WERI-Rb-1 (cell line): ENCODE data around the gene METRN.
"Not testable (repeated sequence)": the region's sequence is repeated elsewhere in the genome, so short reads cannot be mapped to it uniquely, and the experiment has no call there.

Experiments
- DNase-seq: peaks from one replicate; pipeline ENCODE4 v3.0.0-alpha.2; 2020
- H3K27ac ChIP-seq: fragments of 250-450 bp; sonication (Bioruptor Pico); 2 replicates; pipeline ENCODE4 v1.5.1; 2020; ENCODE audit warnings: mild to moderate bottlenecking, moderate library complexity
- H3K27me3 ChIP-seq: fragments of 250-450 bp; sonication (Bioruptor Pico); 2 replicates; pipeline ENCODE4 v1.5.1; 2021; ENCODE audit warnings: mild to moderate bottlenecking, low read depth, moderate library complexity; ENCODE audit not compliant: insufficient read depth, severe bottlenecking
- H3K36me3 ChIP-seq: fragments of 250-450 bp; sonication (Bioruptor Pico); 2 replicates; pipeline ENCODE4 v1.5.1; 2020; ENCODE audit warnings: mild to moderate bottlenecking, moderate library complexity
- H3K4me3 ChIP-seq: 2 replicates; pipeline ENCODE4 v1.5.1; 2011; ENCODE audit warnings: low read depth, mild to moderate bottlenecking, control low read depth, low read length
- H3K9me3 ChIP-seq: fragments of 250-450 bp; sonication (Bioruptor Pico); 2 replicates; pipeline ENCODE4 v1.5.1; 2021; ENCODE audit warnings: mild to moderate bottlenecking, moderate library complexity; ENCODE audit not compliant: severe bottlenecking
- CTCF ChIP-seq: IDR thresholded peaks from 2 replicates; pipeline ENCODE4 v1.5.1; 2011; ENCODE audit warnings: low read depth, mild to moderate bottlenecking, control low read depth, inconsistent platforms, low read length

The METRN gene

GRCh38 chr16:740459-740763 lies 25.5 kb downstream of the METRN start:
- Histone ChIP-seq H3K27ac (peak overlapping the region; percentile 69), H3K9me3 (no peaks in the 10 kb centered on the region), H3K27me3 (no peaks in the 10 kb centered on the region), H3K36me3 (peaks cover 25% of the 10 kb centered on the region), H3K4me3 (peak overlapping the region; percentile 95)
- no peak for TF ChIP-seq CTCF
- no peak for DNase-seq

GRCh38 chr16:740764-741505 lies 26.0 kb downstream of the METRN start, which contains the start of gene CIAO3:
Gene CIAO3 (minus strand): TSS chr16:740997. CDS start chr16:740985, 12 bp downstream.
- no peaks in the 10 kb centered on the region for H3K9me3 ChIP-seq
- TF ChIP-seq CTCF, result peak; percentile 92
- peak; percentile 89 for DNase-seq
- H3K27me3 ChIP-seq, result no peaks in the 10 kb centered on the region
- peak within 1 kb of the TSS; percentile 95 for H3K4me3 ChIP-seq
- H3K27ac ChIP-seq, result peak within 1 kb of the TSS; percentile 69
- H3K36me3 ChIP-seq, result peaks cover 20% of the 10 kb centered on the region

GRCh38 chr16:741986-742629 lies 27.2 kb downstream of the METRN start:
- Histone ChIP-seq H3K27ac (no peak overlapping the region), H3K4me3 (no peak overlapping the region), H3K36me3 (peaks cover 12% of the 10 kb centered on the region), H3K27me3 (no peaks in the 10 kb centered on the region), H3K9me3 (no peaks in the 10 kb centered on the region)
- no peak for TF ChIP-seq CTCF
- DNase-seq, result no peak

- not testable (repeated sequence) for H3K27ac ChIP-seq
Observed at GRCh38 chr16:742894-743293, 28.0 kb downstream of the METRN start.

GRCh38 chr16:743794-744500 lies 29.0 kb downstream of the METRN start:
- Histone ChIP-seq H3K27me3 (no peaks in the 10 kb centered on the region), H3K9me3 (no peaks in the 10 kb centered on the region), H3K4me3 (no peak overlapping the region), H3K36me3 (peaks cover 4% of the 10 kb centered on the region), H3K27ac (no peak overlapping the region)
- DNase-seq, result no peak
- TF ChIP-seq CTCF, result peak; percentile 40; the same call in 1 of the 2 replicates

More at GRCh38 chr16:742894-743293, 28.0 kb downstream of the METRN start:
- H3K27me3 ChIP-seq, H3K9me3 ChIP-seq, H3K36me3 ChIP-seq, DNase-seq, H3K4me3 ChIP-seq: not testable (repeated sequence)

- TF ChIP-seq CTCF, result peak; percentile 77
- Histone ChIP-seq H3K36me3 (no peaks in the 10 kb centered on the region), H3K27me3 (no peaks in the 10 kb centered on the region), H3K27ac (peak overlapping the region; percentile 53; the same call in 1 of the 2 replicates), H3K9me3 (no peaks in the 10 kb centered on the region), H3K4me3 (peak overlapping the region; percentile 9; the same call in 1 of the 2 replicates)
- DNase-seq, result peak; percentile 86
Observed at GRCh38 chr16:745739-746138, 30.8 kb downstream of the METRN start.
